ENCODE data around the gene ANKIB1.
A peak's percentile ranks its signal among the peaks of the same experiment; 100 is the strongest.

The ANKIB1 gene

DNA sequence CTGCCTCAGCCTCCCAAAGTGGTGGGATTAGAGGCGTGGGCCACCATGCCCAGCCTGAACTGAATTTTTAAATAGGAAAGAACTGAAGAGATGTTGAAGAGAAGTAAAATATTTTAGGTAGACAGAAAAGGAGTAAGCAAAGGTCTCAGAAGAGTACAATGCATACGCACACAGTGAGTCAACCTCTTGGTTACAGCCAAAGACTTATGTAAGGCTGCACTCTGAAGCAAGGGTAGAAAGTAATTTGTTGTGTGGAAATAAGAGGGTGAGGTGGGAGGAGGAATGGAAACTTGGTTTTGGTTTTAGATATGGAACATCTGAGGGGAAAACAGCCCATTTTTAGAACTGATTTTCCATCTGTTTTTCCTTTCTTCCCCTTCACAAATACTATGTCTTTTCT is 17.7 kb upstream of the ANKIB1 start (continued):
- TF ChIP-seq GLIS1 (tag by site-specific recombination; IDR thresholded peaks at IDR 0.05) (no peak), KLF8 (tag by site-specific recombination; IDR thresholded peaks at IDR 0.05) (no peak), ZNF670 (tag by site-specific recombination; IDR thresholded peaks at IDR 0.05; ENCODE audit: low read depth) (no peak), ZBTB17 (tag by site-specific recombination; IDR thresholded peaks at IDR 0.05) (no peak), GLIS2 (tag by site-specific recombination; IDR thresholded peaks at IDR 0.05) (no peak), SCRT1 (tag by site-specific recombination; IDR thresholded peaks at IDR 0.05; ENCODE audit: borderline replicate concordance) (no peak), ZNF138 (tag by site-specific recombination; IDR thresholded peaks at IDR 0.05; ENCODE audit: borderline replicate concordance) (no peak)

DNA sequence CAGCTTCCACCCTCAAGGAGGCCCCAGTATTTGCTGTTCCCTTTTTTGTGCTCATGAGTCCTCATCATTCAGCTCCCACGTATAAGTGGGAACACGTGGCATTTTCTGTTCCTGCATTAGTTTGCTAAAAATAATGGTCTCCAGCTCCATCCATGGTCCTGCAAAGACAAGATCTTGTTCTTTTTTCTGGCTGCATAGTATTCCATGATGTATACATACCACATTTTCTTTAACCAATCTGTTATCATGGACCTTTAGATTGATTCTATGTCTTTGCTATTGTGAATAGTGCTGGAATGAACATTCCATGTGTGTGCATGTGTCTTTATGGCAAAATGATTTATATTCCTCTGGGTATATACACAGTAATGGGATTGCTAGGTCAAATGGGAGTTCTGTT is 17.0 kb upstream of the ANKIB1 start:
- H3K36me3 ChIP-seq (ENCODE audit: control insufficient read depth in 2 of 2, insufficient read depth in 1 of 2, low read length in 2 of 2): peaks cover 52 to 58% of the 10 kb centered on the region in 2 experiments
- no peak overlapping the region for H3K4me3 ChIP-seq (ENCODE audit: low read depth, low read length)
- CTCF ChIA-PET: interaction anchor here (0.6 to 1.5 kb wide), 4 partner anchors 96 to 393 kb away, joined by 3 to 6 read pairs (median 4); no protein-coding TSS in a partner anchor
- peak; percentile 87 for TF ChIP-seq ZNF146 (tag by site-specific recombination; IDR thresholded peaks at IDR 0.05)
- TF ChIP-seq ZIC2 (tag by site-specific recombination; IDR thresholded peaks at IDR 0.05): no peak
- POLR2A ChIA-PET: no interaction called here
- no peaks in the 10 kb centered on the region for H3K9me3 ChIP-seq (ENCODE audit: control insufficient read depth, insufficient read depth, low read depth, low read length)
- no peak overlapping the region for H3K27ac ChIP-seq (ENCODE audit: extremely low read depth, low read depth, low read length)
- H3K4me1 ChIP-seq (ENCODE audit: control insufficient read depth, insufficient read depth, low read length): no peaks in the 10 kb centered on the region

DNA sequence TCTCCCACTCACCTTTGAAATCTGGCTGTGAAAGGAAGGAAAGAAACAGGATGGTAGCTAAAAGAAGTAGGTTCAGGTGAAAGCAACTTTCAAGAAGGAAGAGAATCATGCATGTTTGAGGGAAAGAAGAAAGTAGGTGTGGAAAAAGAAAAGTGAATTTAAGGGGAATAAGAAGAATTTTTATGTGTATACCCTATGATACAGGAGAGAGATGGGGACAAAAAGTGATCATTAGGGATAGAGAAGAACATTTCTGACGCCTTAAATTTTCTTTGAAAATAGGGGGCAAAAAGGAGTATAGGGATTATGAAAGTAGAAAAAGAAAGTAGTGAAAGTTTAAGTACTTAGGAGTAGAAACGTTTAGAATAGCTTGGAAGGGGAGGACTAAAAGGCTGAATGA is 15.2 kb upstream of the ANKIB1 start:
- H3K4me1 ChIP-seq (ENCODE audit: control insufficient read depth, insufficient read depth, low read length): no peaks in the 10 kb centered on the region
- peak; percentile 92 for TF ChIP-seq PRDM1 (tag by site-specific recombination; IDR thresholded peaks at IDR 0.05)
- TF ChIP-seq ZNF658 (tag by site-specific recombination; IDR thresholded peaks at IDR 0.05): no peak
- TF ChIP-seq ZNF292 (tag by site-specific recombination; IDR thresholded peaks at IDR 0.05; ENCODE audit: borderline replicate concordance, low read depth): no peak
- no peak for TF ChIP-seq ZNF121 (tag by site-specific recombination; IDR thresholded peaks at IDR 0.05)
- H3K4me3 ChIP-seq (ENCODE audit: low read depth, low read length): no peak overlapping the region
- peaks cover 47 to 55% of the 10 kb centered on the region in 2 experiments for H3K36me3 ChIP-seq (ENCODE audit: control insufficient read depth in 2 of 2, insufficient read depth in 1 of 2, low read length in 2 of 2)
- CTCF ChIA-PET: interaction anchor here (1.5 kb wide), 1 partner anchor 194 kb away, joined by 6 read pairs; no protein-coding TSS in a partner anchor
- no peaks in the 10 kb centered on the region for H3K9me3 ChIP-seq (ENCODE audit: control insufficient read depth, insufficient read depth, low read depth, low read length)
- POLR2A ChIA-PET: no interaction called here
- H3K27ac ChIP-seq (ENCODE audit: extremely low read depth, low read depth, low read length): no peak overlapping the region

DNA sequence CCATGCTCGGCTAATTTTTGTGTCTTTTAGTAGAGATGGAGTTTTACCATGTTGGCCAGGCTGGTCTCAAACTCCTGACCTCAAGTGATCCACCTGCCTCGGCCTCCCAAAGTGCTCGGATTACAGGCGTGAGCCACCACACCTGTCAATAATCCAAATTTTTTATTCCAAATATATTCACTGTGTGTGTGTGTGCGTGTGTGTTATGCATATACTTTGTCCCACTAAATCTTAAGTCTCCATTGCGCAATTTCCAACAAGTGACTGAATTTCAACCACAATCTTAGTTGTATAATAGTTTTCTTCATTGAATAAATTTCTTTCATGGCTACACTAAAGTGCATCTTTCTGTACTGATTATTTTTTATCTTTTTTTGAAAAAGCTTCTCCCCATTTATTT is 2.8 kb upstream of the ANKIB1 start:
- TF ChIP-seq ZNF585B (tag by site-specific recombination; IDR thresholded peaks at IDR 0.05) (no peak), ZNF654 (tag by site-specific recombination; IDR thresholded peaks at IDR 0.05; ENCODE audit: low read depth) (no peak), ZNF133 (tag by site-specific recombination; IDR thresholded peaks at IDR 0.05) (no peak), ZNF138 (tag by site-specific recombination; IDR thresholded peaks at IDR 0.05; ENCODE audit: borderline replicate concordance) (no peak), ZNF214 (tag by site-specific recombination; IDR thresholded peaks at IDR 0.05; ENCODE audit: borderline replicate concordance) (no peak), ZNF658 (tag by site-specific recombination; IDR thresholded peaks at IDR 0.05) (no peak), TRIM28 (IDR thresholded peaks at IDR 0.05; ENCODE audit: borderline replicate concordance, low read length) (no peak), ZNF404 (tag by site-specific recombination; IDR thresholded peaks at IDR 0.05) (no peak), ZNF416 (tag by site-specific recombination; IDR thresholded peaks at IDR 0.05) (no peak), ZNF629 (tag by site-specific recombination; IDR thresholded peaks at IDR 0.05) (no peak), ZNF221 (tag by site-specific recombination; IDR thresholded peaks at IDR 0.05; ENCODE audit: borderline replicate concordance) (no peak), ZNF639 (tag by site-specific recombination; IDR thresholded peaks at IDR 0.05) (no peak), HOXC10 (CRISPR knock-in tag; IDR thresholded peaks at IDR 0.05) (no peak)
- TF ChIP-seq, protein P1, sequence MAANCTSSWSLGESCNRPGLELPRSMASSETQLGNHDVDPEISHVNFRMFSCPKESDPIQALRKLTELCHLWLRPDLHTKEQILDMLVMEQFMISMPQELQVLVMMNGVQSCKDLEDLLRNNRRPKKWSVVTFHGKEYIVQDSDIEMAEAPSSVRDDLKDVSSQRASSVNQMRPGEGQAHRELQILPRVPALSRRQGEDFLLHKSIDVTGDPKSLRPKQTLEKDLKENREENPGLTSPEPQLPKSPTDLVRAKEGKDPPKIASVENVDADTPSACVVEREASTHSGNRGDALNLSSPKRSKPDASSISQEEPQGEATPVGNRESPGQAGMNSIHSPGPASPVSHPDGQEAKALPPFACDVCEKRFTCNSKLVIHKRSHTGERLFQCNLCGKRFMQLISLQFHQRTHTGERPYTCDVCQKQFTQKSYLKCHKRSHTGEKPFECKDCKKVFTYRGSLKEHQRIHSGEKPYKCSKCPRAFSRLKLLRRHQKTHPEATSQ (tag by site-specific recombination; IDR thresholded peaks at IDR 0.05): no peak
- TF ChIP-seq, protein P2, sequence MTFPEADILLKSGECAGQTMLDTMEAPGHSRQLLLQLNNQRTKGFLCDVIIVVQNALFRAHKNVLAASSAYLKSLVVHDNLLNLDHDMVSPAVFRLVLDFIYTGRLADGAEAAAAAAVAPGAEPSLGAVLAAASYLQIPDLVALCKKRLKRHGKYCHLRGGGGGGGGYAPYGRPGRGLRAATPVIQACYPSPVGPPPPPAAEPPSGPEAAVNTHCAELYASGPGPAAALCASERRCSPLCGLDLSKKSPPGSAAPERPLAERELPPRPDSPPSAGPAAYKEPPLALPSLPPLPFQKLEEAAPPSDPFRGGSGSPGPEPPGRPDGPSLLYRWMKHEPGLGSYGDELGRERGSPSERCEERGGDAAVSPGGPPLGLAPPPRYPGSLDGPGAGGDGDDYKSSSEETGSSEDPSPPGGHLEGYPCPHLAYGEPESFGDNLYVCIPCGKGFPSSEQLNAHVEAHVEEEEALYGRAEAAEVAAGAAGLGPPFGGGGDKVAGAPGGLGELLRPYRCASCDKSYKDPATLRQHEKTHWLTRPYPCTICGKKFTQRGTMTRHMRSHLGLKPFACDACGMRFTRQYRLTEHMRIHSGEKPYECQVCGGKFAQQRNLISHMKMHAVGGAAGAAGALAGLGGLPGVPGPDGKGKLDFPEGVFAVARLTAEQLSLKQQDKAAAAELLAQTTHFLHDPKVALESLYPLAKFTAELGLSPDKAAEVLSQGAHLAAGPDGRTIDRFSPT (tag by site-specific recombination; IDR thresholded peaks at IDR 0.05): no peak
- Histone ChIP-seq H3K4me1 (ENCODE audit: control insufficient read depth, insufficient read depth, low read length) (peaks cover 4% of the 10 kb centered on the region; the same call in 1 of the 2 replicates), H3K9me3 (ENCODE audit: control insufficient read depth, insufficient read depth, low read depth, low read length) (no peaks in the 10 kb centered on the region), H3K36me3 (ENCODE audit: control insufficient read depth in 2 of 2, insufficient read depth in 1 of 2, low read length in 2 of 2) (peaks cover 31 to 32% of the 10 kb centered on the region in 2 experiments), H3K27ac (ENCODE audit: extremely low read depth, low read depth, low read length) (no peak overlapping the region), H3K4me3 (ENCODE audit: low read depth, low read length) (no peak overlapping the region)
- POLR2A ChIA-PET: no interaction called here
- CTCF ChIA-PET: interaction anchor here (0.6 to 0.7 kb wide), 2 partner anchors 120 to 181 kb away, joined by 3 to 5 read pairs; no protein-coding TSS in a partner anchor

All from HEK293 (cell line).